IPS-11a (cell line): Measurements from ENCODE around the gene SUSD6.

ENCODE experiments used
- H3K4me3 ChIP-seq: one replicate; pipeline ENCODE4 v1.5.1; 2013; ENCODE audit warnings: low read depth, low read length, control low read depth

The SUSD6 gene

DNA sequence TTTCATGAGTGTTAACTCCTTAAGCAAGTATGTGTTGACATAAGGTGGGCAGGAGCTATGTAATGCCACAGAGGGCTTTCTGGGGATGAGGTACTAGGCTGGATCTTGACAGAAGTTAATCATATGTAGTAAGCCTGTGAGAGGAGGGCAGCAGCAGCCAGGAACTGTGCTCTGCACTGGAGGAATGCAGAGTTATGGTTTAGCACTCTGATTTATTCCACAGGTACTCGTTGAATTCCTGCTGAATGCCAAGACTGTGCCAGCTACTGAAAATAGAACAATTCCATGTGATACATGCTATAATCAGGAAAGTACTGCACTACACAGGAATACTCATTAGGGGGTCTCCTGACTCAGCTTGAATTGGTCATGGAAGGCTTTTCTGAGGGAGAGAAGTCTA, 58.7 kb downstream of the SUSD6 start:
- H3K4me3 ChIP-seq: no peak overlapping the region

GRCh38 chr14:69671365-69672030, 60.1 kb downstream of the SUSD6 start:
- no peak overlapping the region for H3K4me3 ChIP-seq

DNA sequence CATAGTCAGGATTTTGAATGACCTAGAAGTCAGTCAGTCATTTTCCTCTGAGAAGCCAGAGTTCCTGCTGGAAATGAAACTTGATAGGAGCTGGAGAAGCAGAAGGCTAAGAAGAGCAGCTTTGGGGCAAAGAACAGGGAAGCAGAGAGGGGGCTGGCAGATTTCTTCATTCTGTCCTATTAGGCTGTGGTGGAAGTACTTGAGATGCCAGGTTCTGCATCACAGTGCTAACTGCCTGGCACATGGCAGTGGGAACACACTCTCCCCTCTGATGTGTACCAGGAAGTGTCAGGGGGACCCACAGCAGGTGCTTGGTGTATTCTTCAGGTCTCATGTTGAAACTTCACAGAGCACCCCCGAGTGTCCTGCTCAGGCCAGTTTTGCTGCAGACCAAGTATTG, 61.0 kb downstream of the SUSD6 start:
- no peak overlapping the region for H3K4me3 ChIP-seq

GRCh38 chr14:69673104-69673503, 61.7 kb downstream of the SUSD6 start:
- H3K4me3 ChIP-seq: no peak overlapping the region

- no peak overlapping the region for H3K4me3 ChIP-seq
Observed at GRCh38 chr14:69673578-69674305, 62.3 kb downstream of the SUSD6 start.

- H3K4me3 ChIP-seq: no peak overlapping the region
Observed at GRCh38 chr14:69674546-69675244, 63.3 kb downstream of the SUSD6 start.

DNA sequence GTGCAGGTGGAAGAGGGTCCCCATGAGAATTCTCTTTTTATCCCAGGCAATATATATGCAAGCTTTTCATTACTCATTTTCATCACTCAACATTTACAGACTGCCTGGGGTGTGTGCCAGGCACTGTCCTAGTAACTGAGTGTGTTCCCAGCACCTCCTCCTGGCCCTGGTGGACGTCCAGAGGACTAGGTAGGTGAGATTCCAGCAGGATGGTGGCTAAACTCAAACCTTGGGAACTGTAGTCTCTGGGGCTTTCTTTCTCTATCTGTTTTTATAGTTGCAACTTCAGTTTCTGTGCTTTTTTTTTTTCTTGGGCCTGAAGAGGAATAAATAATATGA, 63.8 kb downstream of the SUSD6 start:
- no peak overlapping the region for H3K4me3 ChIP-seq

DNA sequence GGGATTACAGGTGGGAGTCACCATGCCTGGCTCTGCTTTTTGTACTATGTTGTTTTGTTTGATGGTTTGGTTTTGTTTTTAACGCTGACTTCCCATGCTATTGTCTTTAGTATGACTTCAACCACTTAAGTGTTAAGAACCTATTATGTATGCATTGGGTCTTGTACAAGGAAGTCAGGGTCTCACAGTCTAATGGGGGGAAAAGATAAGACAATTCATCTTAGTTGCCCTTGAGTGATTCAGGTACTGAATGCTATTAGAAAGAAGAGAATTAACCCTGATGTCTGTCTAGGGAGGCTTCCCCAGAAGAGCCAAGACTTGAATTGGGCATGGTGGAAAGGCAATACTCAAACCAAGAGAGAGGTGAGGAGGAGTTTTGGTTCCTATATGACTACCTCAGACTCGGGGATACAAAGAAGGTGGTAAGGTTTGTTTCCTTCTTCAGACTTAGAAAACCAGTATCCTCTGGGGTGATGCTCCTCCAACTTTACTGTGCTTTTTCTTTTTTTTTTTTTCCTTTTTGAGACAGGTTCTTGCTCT, 64.6 kb downstream of the SUSD6 start:
- H3K4me3 ChIP-seq: no peak overlapping the region

DNA sequence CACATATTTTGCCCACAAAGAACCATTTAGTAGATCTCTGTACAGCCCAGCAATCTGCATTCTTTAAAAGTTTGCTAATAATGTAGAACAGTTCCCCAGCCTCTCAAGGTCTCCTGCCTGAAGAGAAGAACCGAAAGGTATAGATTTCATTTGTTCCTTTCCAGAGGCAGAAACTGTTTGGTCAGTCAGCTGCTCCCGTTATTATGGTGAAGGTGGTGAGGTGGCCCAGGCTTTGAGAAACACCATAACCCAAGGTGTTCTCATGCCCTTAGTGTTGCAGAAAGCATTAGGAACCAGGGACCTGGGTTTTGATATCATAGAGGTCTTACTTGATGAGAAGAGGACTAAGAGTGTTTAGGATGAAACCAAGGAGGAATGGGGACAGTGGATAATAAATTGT, 65.3 kb downstream of the SUSD6 start:
- H3K4me3 ChIP-seq: no peak overlapping the region

- no peak overlapping the region for H3K4me3 ChIP-seq
Observed at GRCh38 chr14:69680297-69680696, 68.9 kb downstream of the SUSD6 start.

DNA sequence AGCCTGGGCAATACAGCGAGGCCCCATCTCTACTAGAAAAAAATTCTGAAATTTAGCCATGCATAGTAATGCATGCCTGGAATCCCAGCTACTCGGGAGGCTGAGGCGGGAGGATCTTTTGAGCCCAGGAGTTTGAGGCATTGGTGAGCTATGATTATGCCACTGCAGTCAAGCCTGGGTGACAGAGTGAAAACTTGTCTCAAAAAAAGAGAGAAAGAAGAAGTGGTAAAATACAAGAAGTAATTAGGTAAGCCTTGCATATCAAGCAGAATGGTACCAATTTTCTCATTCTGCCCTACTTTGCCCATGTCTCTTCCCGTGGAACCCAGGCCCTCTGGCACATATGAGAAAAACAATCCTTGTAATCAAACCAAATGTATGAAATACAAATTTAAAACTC, 70.7 kb downstream of the SUSD6 start:
- no peak overlapping the region for H3K4me3 ChIP-seq

DNA sequence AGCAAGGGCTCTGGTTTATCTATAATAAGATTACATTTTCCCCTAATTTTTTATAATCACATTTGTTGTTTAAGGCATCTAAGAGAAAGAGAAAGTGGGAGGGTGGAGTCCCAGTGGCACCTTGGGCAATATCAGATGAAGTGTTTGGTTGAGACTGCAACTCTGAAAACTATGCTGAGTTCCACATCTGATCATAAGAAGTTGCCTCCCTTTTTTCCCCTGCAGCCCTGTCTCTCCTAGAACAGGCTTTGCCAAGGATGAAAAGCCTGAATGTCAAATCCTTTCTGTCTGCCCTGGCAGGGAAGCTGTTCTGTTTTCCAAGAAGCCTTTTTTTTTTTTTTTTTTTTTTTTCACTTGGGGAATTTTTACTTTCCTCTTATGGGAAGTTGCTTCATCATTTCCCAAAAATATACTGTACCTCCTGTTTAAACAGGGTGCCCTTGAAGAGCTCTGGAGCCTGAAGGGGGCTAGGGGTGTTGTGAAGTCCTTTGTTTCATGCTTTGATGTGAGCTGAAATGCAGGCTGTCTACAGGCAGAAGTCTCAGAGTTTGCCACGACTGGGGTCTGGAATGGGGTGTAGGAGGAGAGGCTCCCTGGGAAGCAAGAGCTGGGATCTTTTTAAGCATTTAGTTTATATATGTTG, 71.3 kb downstream of the SUSD6 start:
- no peak overlapping the region for H3K4me3 ChIP-seq

GRCh38 chr14:69683971-69684370, 72.6 kb downstream of the SUSD6 start:
- H3K4me3 ChIP-seq: no peak overlapping the region

- no peak overlapping the region for H3K4me3 ChIP-seq
Observed at GRCh38 chr14:69684461-69685217, 73.2 kb downstream of the SUSD6 start.

DNA sequence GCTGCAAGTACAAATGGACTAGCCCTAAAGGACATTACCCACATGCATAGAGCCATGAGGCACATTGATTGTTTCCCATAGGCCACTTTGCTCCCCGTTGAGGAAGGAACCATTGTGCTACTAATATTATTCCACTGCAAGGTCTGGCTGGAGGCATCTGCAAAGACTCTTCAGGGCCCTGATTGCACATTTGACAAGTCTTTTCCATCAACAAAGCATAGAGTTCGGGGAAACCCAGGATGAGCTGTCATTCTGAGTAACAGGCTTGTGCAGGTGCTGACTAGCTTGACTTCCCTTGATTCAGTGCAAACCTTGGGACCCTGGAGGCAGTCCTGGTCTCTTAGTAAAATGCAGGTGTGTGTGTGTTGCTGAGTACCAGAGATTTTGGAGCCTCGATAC, 73.8 kb downstream of the SUSD6 start:
- no peak overlapping the region for H3K4me3 ChIP-seq

DNA sequence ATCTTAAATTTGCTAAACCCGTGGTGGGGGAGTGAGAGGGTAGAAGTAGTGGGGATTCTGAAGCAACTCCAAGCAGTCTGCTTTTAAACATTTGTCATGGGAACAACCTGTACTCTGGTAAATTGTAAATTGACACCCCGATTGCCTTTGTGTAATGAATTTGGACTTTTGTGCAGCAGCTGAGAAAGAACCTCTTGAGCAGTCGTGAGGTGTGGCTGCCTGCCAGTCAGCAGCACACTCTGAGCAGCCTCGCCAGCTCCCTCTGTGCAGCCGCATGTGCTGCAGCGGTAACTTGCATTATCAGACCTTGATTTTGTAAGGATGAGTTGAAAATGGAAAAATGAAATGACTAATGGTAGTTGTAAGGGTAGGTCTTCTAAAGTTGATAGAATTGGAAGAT, 74.3 kb downstream of the SUSD6 start:
- no peak overlapping the region for H3K4me3 ChIP-seq

DNA sequence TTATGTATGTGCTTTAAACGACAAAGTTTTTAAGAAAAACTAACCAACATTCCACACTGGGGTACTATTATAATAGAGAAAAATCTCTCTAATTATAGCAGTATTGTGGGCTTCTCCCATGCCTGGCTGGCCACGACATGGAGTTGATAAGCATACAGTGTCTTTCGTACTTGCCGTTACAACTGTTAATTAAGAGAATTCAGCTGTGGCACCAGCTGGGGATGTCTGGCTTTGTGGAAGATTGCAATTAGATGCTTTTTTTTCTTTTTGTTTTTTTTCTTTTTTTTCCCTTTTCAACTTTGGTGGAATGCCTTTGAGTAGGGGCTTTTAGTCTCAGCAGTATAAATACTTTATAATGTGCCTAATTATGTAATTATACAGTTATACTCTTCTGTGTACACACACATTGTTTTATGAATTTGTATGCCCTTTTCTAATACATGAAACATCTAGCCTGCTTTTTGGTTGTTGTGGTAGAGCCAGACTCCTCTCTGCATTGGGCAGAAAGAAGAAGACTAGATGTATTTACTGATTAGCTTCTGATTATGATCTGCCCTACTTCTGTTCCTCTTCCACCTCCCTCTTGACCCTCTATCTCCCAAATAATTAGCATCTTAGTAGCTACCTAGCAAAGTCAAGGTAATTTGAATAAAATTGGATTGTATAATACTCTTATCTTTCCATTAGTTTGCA, 76.4 kb downstream of the SUSD6 start:
- no peak overlapping the region for H3K4me3 ChIP-seq

DNA sequence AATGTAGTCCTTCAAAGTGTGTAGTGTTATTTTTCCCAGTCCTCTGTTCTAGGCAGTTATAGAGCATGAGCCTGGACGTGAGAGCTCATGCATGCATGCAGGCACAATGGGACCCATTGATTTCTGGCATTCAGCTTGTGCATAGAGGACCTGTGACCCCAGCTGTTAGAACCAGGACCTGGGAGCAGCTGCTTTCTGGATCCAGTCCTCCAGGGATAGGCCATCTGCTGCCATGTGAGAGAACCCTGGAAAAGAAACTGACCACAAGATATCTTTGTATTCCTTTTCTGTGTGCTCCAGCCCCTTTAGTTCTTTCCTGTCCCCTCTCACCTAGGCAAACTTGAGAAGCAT, 76.9 kb downstream of the SUSD6 start:
- no peak overlapping the region for H3K4me3 ChIP-seq

DNA sequence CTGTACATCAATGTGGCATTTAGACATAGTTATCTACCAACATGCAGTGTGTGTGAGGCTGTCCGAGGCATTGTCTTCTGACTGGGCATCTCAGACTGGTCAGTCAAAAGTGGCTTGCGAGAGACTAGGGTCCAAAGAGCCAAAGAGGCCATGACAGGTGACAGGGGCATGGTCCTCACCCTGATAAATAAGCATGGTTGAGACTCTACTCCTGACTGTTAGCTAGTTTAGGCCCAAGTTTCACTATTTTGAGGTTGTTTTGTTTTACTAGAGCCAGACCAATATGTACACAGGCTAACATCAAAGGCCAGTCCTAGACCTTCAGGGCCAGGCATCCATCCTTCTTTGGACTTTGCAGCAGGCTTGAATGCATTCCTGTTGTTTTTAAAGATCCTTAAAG, 78.6 kb downstream of the SUSD6 start:
- H3K4me3 ChIP-seq: no peak overlapping the region

GRCh38 chr14:69692594-69692993, 81.2 kb downstream of the SUSD6 start:
- no peak overlapping the region for H3K4me3 ChIP-seq
